ENCODE results near the gene HSPA2.
"Not testable (repeated sequence)": the region's sequence is repeated elsewhere in the genome, so short reads cannot be mapped to it uniquely, and the experiment has no call there.

HSPA2 gene

GRCh38 chr14:64515053-64515452 is 25.5 kb upstream of the HSPA2 start:
- no peak overlapping the region for H3K4me3 ChIP-seq (ENCODE audit: low read depth, low read length)
- no peak for DNase-seq (ENCODE audit: low read depth)
- TF ChIP-seq CTCF (conservative IDR thresholded peaks at IDR 0.05; ENCODE audit: low read depth, low read length), result no peak

GRCh38 chr14:64516969-64517368 is 23.6 kb upstream of the HSPA2 start:
- H3K4me3 ChIP-seq (ENCODE audit: low read depth, low read length), result no peak overlapping the region
- TF ChIP-seq CTCF (conservative IDR thresholded peaks at IDR 0.05; ENCODE audit: low read depth, low read length), result no peak
- no peak for DNase-seq (ENCODE audit: low read depth)

- H3K4me3 ChIP-seq (ENCODE audit: low read depth, low read length); DNase-seq (ENCODE audit: low read depth): not testable (repeated sequence)
These were observed 22.9 kb upstream of the HSPA2 start for GRCh38 chr14:64517667-64518066.

GRCh38 chr14:64518229-64518628 is 22.3 kb upstream of the HSPA2 start:
- no peak for TF ChIP-seq CTCF (conservative IDR thresholded peaks at IDR 0.05; ENCODE audit: low read depth, low read length)
- no peak overlapping the region for H3K4me3 ChIP-seq (ENCODE audit: low read depth, low read length)
- no peak for DNase-seq (ENCODE audit: low read depth)

- DNase-seq (ENCODE audit: low read depth), result no peak
- no peak for TF ChIP-seq CTCF (conservative IDR thresholded peaks at IDR 0.05; ENCODE audit: low read depth, low read length)
- H3K4me3 ChIP-seq (ENCODE audit: low read depth, low read length), result no peak overlapping the region
These were observed 19.8 kb upstream of the HSPA2 start for GRCh38 chr14:64520699-64521098.

GRCh38 chr14:64522591-64523355 is 17.8 kb upstream of the HSPA2 start:
- TF ChIP-seq CTCF (conservative IDR thresholded peaks at IDR 0.05; ENCODE audit: low read depth, low read length), result no peak
- H3K4me3 ChIP-seq (ENCODE audit: low read depth, low read length), result no peak overlapping the region
- DNase-seq (ENCODE audit: low read depth), result no peak

GRCh38 chr14:64525354-64525753 is 15.2 kb upstream of the HSPA2 start:
- H3K4me3 ChIP-seq (ENCODE audit: low read depth, low read length), result no peak overlapping the region
- no peak for DNase-seq (ENCODE audit: low read depth)
- no peak for TF ChIP-seq CTCF (conservative IDR thresholded peaks at IDR 0.05; ENCODE audit: low read depth, low read length)
